Neutrophil (primary cell): Measurements from ENCODE around the gene PPHLN1.
A peak's percentile ranks its signal among the peaks of the same experiment; 100 is the strongest.

ENCODE experiments used
- H3K27ac ChIP-seq: fragments of 200-600 bp; sonication (generic); 2 replicates; pipeline ENCODE4 v1.5.1; 2016; ENCODE audit warnings: mild to moderate bottlenecking, moderate library complexity
- H3K27me3 ChIP-seq: fragments of 200-600 bp; sonication (generic); 2 replicates; pipeline ENCODE4 v1.6.0; 2016; ENCODE audit warnings: mild to moderate bottlenecking
- H3K36me3 ChIP-seq: fragments of 200-600 bp; sonication (generic); 2 replicates; pipeline ENCODE4 v1.5.1; 2017
- H3K4me1 ChIP-seq, 2 experiments: fragments of 200-600 bp in 1 of 2; sonication (generic) in 1 of 2; 1 replicate in 1 of 2; 2 replicates in 1 of 2; pipeline versions ENCODE4 v1.5.1 to v1.6.1; 2013 to 2016; ENCODE audit warnings: low read depth in 1 of 2, low read length in 1 of 2, mild to moderate bottlenecking in 1 of 2, moderate library complexity in 1 of 2; ENCODE audit not compliant: control insufficient read depth in 1 of 2, insufficient read depth in 1 of 2
- H3K4me3 ChIP-seq, 2 experiments: fragments of 200-600 bp in 1 of 2; sonication (generic) in 1 of 2; 1 replicate in 1 of 2; 2 replicates in 1 of 2; pipeline ENCODE4 v1.5.1; 2013 to 2016; ENCODE audit warnings: low read depth in 1 of 2, low read length in 1 of 2, mild to moderate bottlenecking in 1 of 2, moderate library complexity in 1 of 2
- H3K9me3 ChIP-seq: fragments of 200-600 bp; sonication (generic); 2 replicates; pipeline ENCODE4 v1.5.1; 2016
- TF ChIP-seq, protein P1 (sequence below): fragments of 200-600 bp; sonication (generic); IDR thresholded peaks from 2 replicates; pipeline ENCODE4 v1.5.1; 2016; ENCODE audit warnings: antibody characterized with exemption

PPHLN1 gene

DNA sequence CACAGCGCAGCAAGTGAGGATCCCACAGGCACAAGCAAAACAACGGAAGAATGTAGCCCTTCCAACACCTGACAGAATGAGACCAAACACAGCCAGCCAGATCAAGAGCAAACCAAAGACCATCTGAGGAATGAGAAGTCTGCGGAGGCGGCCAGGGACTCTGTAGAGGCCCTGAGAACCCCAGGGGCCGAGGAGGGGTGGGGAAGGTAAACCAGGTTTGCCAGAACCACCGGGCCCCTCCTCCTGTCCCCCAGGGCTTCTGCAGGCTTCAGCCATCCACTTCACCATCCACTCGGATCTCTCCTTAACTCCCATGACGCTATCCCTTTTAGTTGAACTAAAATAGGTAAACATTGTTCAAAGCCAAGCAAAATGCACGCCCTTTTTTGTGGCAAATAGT lies 37.4 kb upstream of the PPHLN1 start:
- H3K27me3 ChIP-seq: no peaks in the 10 kb centered on the region
- no peak overlapping the region for H3K4me3 ChIP-seq
- TF ChIP-seq, protein P1, sequence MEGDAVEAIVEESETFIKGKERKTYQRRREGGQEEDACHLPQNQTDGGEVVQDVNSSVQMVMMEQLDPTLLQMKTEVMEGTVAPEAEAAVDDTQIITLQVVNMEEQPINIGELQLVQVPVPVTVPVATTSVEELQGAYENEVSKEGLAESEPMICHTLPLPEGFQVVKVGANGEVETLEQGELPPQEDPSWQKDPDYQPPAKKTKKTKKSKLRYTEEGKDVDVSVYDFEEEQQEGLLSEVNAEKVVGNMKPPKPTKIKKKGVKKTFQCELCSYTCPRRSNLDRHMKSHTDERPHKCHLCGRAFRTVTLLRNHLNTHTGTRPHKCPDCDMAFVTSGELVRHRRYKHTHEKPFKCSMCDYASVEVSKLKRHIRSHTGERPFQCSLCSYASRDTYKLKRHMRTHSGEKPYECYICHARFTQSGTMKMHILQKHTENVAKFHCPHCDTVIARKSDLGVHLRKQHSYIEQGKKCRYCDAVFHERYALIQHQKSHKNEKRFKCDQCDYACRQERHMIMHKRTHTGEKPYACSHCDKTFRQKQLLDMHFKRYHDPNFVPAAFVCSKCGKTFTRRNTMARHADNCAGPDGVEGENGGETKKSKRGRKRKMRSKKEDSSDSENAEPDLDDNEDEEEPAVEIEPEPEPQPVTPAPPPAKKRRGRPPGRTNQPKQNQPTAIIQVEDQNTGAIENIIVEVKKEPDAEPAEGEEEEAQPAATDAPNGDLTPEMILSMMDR: no peak
- no peaks in the 10 kb centered on the region for H3K36me3 ChIP-seq
- H3K9me3 ChIP-seq: no peaks in the 10 kb centered on the region
- H3K27ac ChIP-seq: no peak overlapping the region
- H3K4me1 ChIP-seq: no peaks in the 10 kb centered on the region

DNA sequence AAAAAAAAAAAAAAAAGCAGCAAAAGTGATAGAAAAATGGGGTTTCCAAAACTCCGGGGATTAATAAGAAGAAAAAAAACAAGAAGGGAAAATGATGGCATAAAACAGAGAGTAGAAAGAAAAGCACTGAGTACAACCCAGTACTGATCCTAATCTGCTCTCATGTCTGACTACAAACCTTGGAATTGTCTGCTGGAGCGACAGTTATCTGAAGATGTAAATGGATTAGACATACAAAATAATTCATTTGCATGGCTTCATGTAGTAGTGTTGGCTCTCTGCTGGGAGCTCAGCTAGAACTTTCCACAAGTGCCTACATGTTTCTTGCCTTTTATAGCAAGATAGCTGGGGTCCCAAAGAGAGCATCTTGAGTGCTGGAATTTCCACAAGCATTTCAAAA lies 34.3 kb upstream of the PPHLN1 start:
- H3K9me3 ChIP-seq: no peaks in the 10 kb centered on the region
- H3K36me3 ChIP-seq: no peaks in the 10 kb centered on the region
- H3K27ac ChIP-seq: no peak overlapping the region
- TF ChIP-seq, protein P1: no peak
- no peak overlapping the region for H3K4me3 ChIP-seq
- H3K4me1 ChIP-seq: no peaks in the 10 kb centered on the region
- H3K27me3 ChIP-seq: no peaks in the 10 kb centered on the region

DNA sequence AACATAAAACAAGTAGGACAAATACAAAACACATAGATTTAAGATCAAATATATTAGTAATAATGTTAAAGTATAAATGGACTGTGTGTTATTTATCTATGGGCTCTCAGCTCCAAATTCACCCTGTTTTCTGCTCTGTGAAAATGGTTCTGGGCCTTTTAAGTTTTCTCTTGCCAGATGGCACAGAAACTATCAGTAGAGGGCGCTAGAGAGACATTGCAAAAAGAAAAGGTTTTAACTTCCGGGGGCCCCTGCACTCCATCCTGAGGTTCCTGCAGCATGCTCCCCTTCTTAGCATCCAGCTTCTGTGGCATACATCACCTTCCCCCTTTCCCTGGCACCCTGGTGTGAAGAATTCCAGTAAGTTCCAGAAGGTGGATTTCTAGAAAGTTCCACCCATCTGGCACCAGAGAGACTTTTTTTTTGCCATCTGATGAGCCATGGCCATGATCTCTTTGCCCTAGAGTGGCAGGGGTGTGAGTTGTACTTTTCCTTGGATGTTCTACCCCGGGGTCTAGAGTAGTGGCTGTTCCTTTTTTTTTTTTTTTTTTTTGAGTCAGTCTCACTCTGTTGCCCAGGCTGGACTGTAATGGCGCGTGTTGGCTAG lies 29.4 kb upstream of the PPHLN1 start:
- H3K36me3 ChIP-seq: no peaks in the 10 kb centered on the region
- H3K27me3 ChIP-seq: no peaks in the 10 kb centered on the region
- no peaks in the 10 kb centered on the region for H3K4me1 ChIP-seq
- TF ChIP-seq, protein P1: peak; percentile 31
- H3K9me3 ChIP-seq: no peaks in the 10 kb centered on the region
- H3K4me3 ChIP-seq: no peak overlapping the region
- H3K27ac ChIP-seq: no peak overlapping the region

DNA sequence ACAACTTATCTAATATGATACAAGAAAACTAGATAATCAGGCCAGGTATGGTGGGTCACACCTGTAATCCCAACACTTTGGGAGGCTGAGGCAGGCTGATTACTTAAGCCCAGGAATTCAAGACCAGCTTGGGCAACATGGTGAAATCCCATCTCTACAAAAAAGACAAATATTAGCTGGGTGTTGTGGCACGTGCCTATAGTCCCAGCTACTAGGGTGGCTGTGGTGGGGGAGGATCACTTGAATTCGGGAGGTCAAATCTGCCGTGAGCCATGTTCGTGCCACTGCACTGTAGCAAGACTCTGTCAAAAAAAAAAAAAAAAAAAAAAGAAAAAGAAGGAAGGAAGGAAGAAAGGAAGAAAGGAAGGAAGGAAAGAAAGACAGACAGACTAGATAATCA lies 27.1 kb upstream of the PPHLN1 start:
- H3K4me1 ChIP-seq: no peaks in the 10 kb centered on the region
- no peak overlapping the region for H3K27ac ChIP-seq
- no peaks in the 10 kb centered on the region for H3K27me3 ChIP-seq

DNA sequence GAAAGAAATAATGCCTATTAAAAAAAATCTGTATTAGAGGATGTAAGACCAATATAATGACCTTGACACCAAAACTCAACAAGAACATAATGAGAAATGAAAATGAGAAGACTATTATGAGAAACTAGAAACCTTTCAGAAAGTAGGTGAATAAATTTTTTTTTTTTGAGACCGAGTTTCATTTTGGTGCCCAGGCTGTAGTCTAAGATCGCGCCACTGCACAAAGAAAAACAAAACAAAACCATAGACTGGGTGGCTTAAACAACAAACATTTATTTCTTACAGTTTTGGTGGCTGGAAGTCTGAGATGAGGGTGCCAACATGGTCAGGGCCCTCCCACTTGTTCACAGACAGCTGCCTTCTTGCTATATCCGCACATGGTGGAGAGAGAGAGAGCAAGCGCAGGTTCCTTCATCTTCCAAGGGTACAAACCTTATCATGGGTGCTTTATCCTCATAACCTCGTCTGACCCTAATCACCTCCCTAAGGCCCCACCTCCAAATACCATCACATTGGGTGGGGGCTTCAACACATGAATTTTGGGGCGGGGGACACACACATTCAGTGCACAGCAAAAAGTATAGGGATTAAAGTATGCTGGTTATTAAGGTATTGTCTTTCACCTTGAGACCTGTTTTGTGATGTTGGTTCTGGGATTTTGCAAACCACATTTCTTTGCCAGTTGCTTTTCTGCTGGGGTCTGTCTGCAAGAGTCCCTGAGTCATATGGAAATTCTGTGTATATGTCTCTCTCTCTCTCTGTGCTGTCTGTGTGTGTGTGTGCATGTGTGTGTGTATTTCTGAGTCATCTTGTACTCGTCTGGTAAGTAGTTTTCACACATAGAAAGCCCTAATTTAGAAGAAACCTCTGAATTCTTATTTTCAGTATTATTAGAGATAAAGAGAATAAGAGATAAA lies 26.3 kb upstream of the PPHLN1 start:
- TF ChIP-seq, protein P1: no peak
- H3K4me1 ChIP-seq: no peaks in the 10 kb centered on the region
- H3K27ac ChIP-seq: no peak overlapping the region
- H3K4me3 ChIP-seq: no peak overlapping the region
- no peaks in the 10 kb centered on the region for H3K36me3 ChIP-seq
- H3K27me3 ChIP-seq: no peaks in the 10 kb centered on the region
- H3K9me3 ChIP-seq: no peaks in the 10 kb centered on the region

More for the DNA sequence above, 27.1 kb upstream of the PPHLN1 start:
- TF ChIP-seq, protein P1: no peak
- Histone ChIP-seq H3K36me3 (no peaks in the 10 kb centered on the region), H3K4me3 (no peak overlapping the region), H3K9me3 (no peaks in the 10 kb centered on the region)
